ENCODE data around the gene PPME1. TPM values are rescaled to one million over a fixed set of nuclear protein-coding genes. Genes with fewer than 3 reads are reported as not detected.

The PPME1 gene
- total RNA-seq, 1 experiment from 2014 or later: 38.1 TPM

DNA sequence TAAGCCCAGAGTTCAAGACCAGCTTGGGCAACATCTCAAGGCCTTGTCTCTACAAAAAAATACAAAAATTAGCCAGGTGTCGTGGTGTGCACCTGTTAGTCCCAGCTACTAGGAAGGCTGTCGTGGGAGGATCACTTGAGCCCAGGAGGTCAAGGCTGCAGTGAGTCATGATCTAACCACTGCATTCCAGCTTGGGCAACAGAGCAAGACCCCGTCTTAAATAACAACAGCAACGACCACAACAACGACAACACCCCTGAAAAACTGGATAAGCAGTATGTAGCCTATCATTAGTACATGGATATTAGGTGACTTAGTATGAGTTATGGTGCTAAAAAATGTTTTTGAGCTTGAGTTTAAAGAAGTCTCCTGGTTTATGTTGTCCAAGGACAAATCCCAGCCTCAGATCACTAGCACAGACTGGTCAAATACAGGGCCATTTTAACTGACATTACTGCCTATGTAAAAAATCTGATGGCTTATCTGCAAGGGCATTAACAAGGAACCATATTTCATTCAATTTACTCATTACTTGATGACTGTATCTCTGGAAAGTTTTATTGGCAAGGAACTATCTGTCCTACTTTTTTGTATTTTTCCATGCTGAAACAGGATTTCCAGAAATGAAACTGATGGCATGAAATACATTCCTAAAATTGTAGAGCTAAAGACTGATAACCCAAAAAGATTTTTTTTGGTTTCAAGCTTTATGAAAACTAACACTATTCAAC, 23.7 kb upstream of the PPME1 start:
- intact Hi-C loops (cut with micrococcal nuclease): no loop called here
- TF ChIP-seq, protein P1, sequence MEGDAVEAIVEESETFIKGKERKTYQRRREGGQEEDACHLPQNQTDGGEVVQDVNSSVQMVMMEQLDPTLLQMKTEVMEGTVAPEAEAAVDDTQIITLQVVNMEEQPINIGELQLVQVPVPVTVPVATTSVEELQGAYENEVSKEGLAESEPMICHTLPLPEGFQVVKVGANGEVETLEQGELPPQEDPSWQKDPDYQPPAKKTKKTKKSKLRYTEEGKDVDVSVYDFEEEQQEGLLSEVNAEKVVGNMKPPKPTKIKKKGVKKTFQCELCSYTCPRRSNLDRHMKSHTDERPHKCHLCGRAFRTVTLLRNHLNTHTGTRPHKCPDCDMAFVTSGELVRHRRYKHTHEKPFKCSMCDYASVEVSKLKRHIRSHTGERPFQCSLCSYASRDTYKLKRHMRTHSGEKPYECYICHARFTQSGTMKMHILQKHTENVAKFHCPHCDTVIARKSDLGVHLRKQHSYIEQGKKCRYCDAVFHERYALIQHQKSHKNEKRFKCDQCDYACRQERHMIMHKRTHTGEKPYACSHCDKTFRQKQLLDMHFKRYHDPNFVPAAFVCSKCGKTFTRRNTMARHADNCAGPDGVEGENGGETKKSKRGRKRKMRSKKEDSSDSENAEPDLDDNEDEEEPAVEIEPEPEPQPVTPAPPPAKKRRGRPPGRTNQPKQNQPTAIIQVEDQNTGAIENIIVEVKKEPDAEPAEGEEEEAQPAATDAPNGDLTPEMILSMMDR (IDR thresholded peaks at IDR 0.05; ENCODE audit: unreplicated experiment): no peak
- H3K27me3 Mint-ChIP-seq (ENCODE audit: insufficient read depth, unreplicated experiment): no peaks in the 10 kb centered on the region
- DNase-seq (ENCODE audit: unreplicated experiment): no peak
- no peak overlapping the region for H3K27ac Mint-ChIP-seq (ENCODE audit: low read depth, unreplicated experiment)
- H3K4me1 Mint-ChIP-seq (ENCODE audit: insufficient read depth, unreplicated experiment): peaks cover 18% of the 10 kb centered on the region
- H3K9me3 Mint-ChIP-seq (ENCODE audit: unreplicated experiment): no peaks in the 10 kb centered on the region
- no peaks in the 10 kb centered on the region for H3K36me3 Mint-ChIP-seq (ENCODE audit: insufficient read depth, unreplicated experiment)
- ChIA-PET CTCF (interaction anchor here (0.6 kb wide), 2 partner anchors 23 to 387 kb away, joined by 3 to 4 read pairs; partner anchors contain the start of gene RAB6A), POLR2A (interaction anchor here (0.6 to 3.7 kb wide), 8 partner anchors 8 to 103 kb away, joined by 3 to 19 read pairs (median 5); partner anchors contain the start of genes C2CD3 and PPME1)
- H3K4me3 Mint-ChIP-seq (ENCODE audit: unreplicated experiment): no peak overlapping the region
- no TSS peak for BruUV-seq (replicated peaks)

DNA sequence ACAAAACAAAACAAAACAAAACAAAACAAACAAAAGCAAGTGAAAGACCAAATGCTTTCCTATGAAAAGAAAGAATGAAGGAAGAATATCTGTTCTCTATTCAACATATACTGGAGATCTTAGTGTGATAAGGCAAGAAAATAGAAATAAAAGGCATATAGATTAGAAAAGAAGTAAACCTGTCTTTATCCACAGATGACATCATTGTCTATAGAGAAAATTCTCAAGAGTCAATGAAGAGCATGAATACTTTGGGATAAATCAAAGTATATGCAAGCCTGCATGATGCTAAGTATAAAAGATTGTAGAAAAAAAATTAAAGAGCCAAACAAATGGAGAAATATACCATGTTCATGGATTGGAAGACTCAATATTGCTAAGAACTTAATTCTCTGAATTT, 17.9 kb upstream of the PPME1 start:
- Mint-ChIP-seq H3K4me3 (ENCODE audit: unreplicated experiment) (no peak overlapping the region), H3K9me3 (ENCODE audit: unreplicated experiment) (peaks cover 9% of the 10 kb centered on the region), H3K36me3 (ENCODE audit: insufficient read depth, unreplicated experiment) (peaks cover 11% of the 10 kb centered on the region), H3K27ac (ENCODE audit: low read depth, unreplicated experiment) (peak overlapping the region; percentile 46), H3K27me3 (ENCODE audit: insufficient read depth, unreplicated experiment) (no peaks in the 10 kb centered on the region), H3K4me1 (ENCODE audit: insufficient read depth, unreplicated experiment) (peaks cover 24% of the 10 kb centered on the region)
- POLR2A ChIA-PET: interaction anchor here (1.7 to 2.1 kb wide), 2 partner anchors 14 to 18 kb away, joined by 5 to 9 read pairs; partner anchors contain the start of genes C2CD3 and PPME1
- no TSS peak for BruUV-seq (replicated peaks)
- no peak for DNase-seq (ENCODE audit: unreplicated experiment)
- CTCF ChIA-PET: no interaction called here
- intact Hi-C loops (cut with micrococcal nuclease): no loop called here
- TF ChIP-seq, protein P1 (IDR thresholded peaks at IDR 0.05; ENCODE audit: unreplicated experiment): no peak

- Mint-ChIP-seq H3K27me3 (ENCODE audit: insufficient read depth, unreplicated experiment) (no peaks in the 10 kb centered on the region), H3K4me1 (ENCODE audit: insufficient read depth, unreplicated experiment) (peaks cover 19% of the 10 kb centered on the region), H3K27ac (ENCODE audit: low read depth, unreplicated experiment) (peak overlapping the region; percentile 46), H3K4me3 (ENCODE audit: unreplicated experiment) (no peak overlapping the region), H3K36me3 (ENCODE audit: insufficient read depth, unreplicated experiment) (peaks cover 11% of the 10 kb centered on the region), H3K9me3 (ENCODE audit: unreplicated experiment) (peaks cover 9% of the 10 kb centered on the region)
- CTCF ChIA-PET: interaction anchor here (0.7 kb wide), 1 partner anchor 338 kb away, joined by 3 read pairs; no protein-coding TSS in a partner anchor
- intact Hi-C loops (cut with micrococcal nuclease): no loop called here
- POLR2A ChIA-PET: interaction anchor here (1.7 to 2.1 kb wide), 2 partner anchors 15 to 16 kb away, joined by 5 to 9 read pairs; partner anchors contain the start of genes C2CD3 and PPME1
- DNase-seq (ENCODE audit: unreplicated experiment): no peak
- BruUV-seq (replicated peaks): no TSS peak
- TF ChIP-seq, protein P1 (IDR thresholded peaks at IDR 0.05; ENCODE audit: unreplicated experiment): no peak
Observed at GRCh38 chr11:74154620-74155281, 16.3 kb upstream of the PPME1 start.

- ChIA-PET CTCF (no interaction called here), POLR2A (interaction anchor here (1.0 to 2.0 kb wide), 3 partner anchors 9 to 21 kb away, joined by 4 to 11 read pairs (median 4); partner anchors contain the start of genes C2CD3 and PPME1)
- peak overlapping the region; percentile 46 for H3K27ac Mint-ChIP-seq (ENCODE audit: low read depth, unreplicated experiment)
- peaks cover 28% of the 10 kb centered on the region for H3K36me3 Mint-ChIP-seq (ENCODE audit: insufficient read depth, unreplicated experiment)
- TF ChIP-seq, protein P1 (IDR thresholded peaks at IDR 0.05; ENCODE audit: unreplicated experiment): no peak
- H3K4me1 Mint-ChIP-seq (ENCODE audit: insufficient read depth, unreplicated experiment): peaks cover 19% of the 10 kb centered on the region
- no peaks in the 10 kb centered on the region for H3K27me3 Mint-ChIP-seq (ENCODE audit: insufficient read depth, unreplicated experiment)
- no peak overlapping the region for H3K4me3 Mint-ChIP-seq (ENCODE audit: unreplicated experiment)
- BruUV-seq (replicated peaks): no TSS peak
- intact Hi-C loops (cut with micrococcal nuclease): no loop called here
- no peak for DNase-seq (ENCODE audit: unreplicated experiment)
- H3K9me3 Mint-ChIP-seq (ENCODE audit: unreplicated experiment): peaks cover 9% of the 10 kb centered on the region
Observed at GRCh38 chr11:74157169-74157568, 13.9 kb upstream of the PPME1 start.
